ENCODE data around the gene RRP8. TPM values are rescaled to one million over a fixed set of nuclear protein-coding genes. Genes with fewer than 3 reads are reported as not detected.

RRP8 gene
- total RNA-seq, 2 experiments from 2014 or later = 26.4 to 33.6 TPM

- ChIA-PET CTCF (ENCODE audit: unreplicated experiment) (interaction anchor here (0.8 kb wide), 1 partner anchor 26 kb away, joined by 3 read pairs; no protein-coding TSS in a partner anchor), POLR2A (interaction anchor here (0.6 to 1.8 kb wide), 7 partner anchors 10 to 168 kb away, joined by 3 to 4 read pairs (median 3); partner anchors contain the start of gene TIMM10B)
- Histone ChIP-seq H3K4me1 (ENCODE audit: insufficient read depth, low read length, poor library complexity, severe bottlenecking) (peaks cover 25% of the 10 kb centered on the region), H3K9me3 (ENCODE audit: low read length) (no peaks in the 10 kb centered on the region), H3K4me3 (ENCODE audit: low read depth, low read length, poor library complexity, severe bottlenecking) (no peak overlapping the region), H2AFZ (ENCODE audit: low read length) (no peak overlapping the region), H3K27ac (ENCODE audit: low read depth, low read length, poor library complexity, severe bottlenecking) (no peak overlapping the region), H4K20me1 (ENCODE audit: insufficient read depth, low read length) (no peaks in the 10 kb centered on the region), H3K36me3 (ENCODE audit: insufficient read depth, low read length) (no peaks in the 10 kb centered on the region), H3K79me2 (ENCODE audit: insufficient read depth, low read depth, low read length) (no peaks in the 10 kb centered on the region), H3K4me2 (ENCODE audit: low read length) (no peak overlapping the region), H3K9me2 (ENCODE audit: insufficient read depth, low read length) (no peaks in the 10 kb centered on the region)
- intact Hi-C loops (cut with micrococcal nuclease; ENCODE audit: unreplicated experiment) = no loop called here
- TF ChIP-seq EZH2phosphoT487 (IDR thresholded peaks at IDR 0.05; ENCODE audit: borderline replicate concordance, low read depth, low read length) (no peak), CTCF (conservative IDR thresholded peaks at IDR 0.05; ENCODE audit: low read length) (no peak)
- BruUV-seq (replicated peaks) = no TSS peak
- DNase-seq (ENCODE audit: low spot score) = no peak
Measured at GRCh38 chr11:6650104-6650503, 46.7 kb upstream of the RRP8 start.

GRCh38 chr11:6648501-6648900 lies 45.1 kb upstream of the RRP8 start:
- Histone ChIP-seq H3K9me3 (ENCODE audit: low read length) (no peaks in the 10 kb centered on the region), H3K9me2 (ENCODE audit: insufficient read depth, low read length) (no peaks in the 10 kb centered on the region), H3K4me2 (ENCODE audit: low read length) (no peak overlapping the region), H2AFZ (ENCODE audit: low read length) (no peak overlapping the region), H3K79me2 (ENCODE audit: insufficient read depth, low read depth, low read length) (no peaks in the 10 kb centered on the region), H3K4me3 (ENCODE audit: low read depth, low read length, poor library complexity, severe bottlenecking) (no peak overlapping the region), H3K36me3 (ENCODE audit: insufficient read depth, low read length) (no peaks in the 10 kb centered on the region), H3K27ac (ENCODE audit: low read depth, low read length, poor library complexity, severe bottlenecking) (no peak overlapping the region), H4K20me1 (ENCODE audit: insufficient read depth, low read length) (no peaks in the 10 kb centered on the region), H3K4me1 (ENCODE audit: insufficient read depth, low read length, poor library complexity, severe bottlenecking) (peaks cover 25% of the 10 kb centered on the region)
- POLR2A ChIA-PET = interaction anchor here (1.1 to 3.3 kb wide), 7 partner anchors 9 to 37 kb away, joined by 3 to 13 read pairs (median 4); partner anchors contain the start of genes MRPL17, TAF10 and TPP1
- CTCF ChIA-PET (ENCODE audit: unreplicated experiment) = no interaction called here
- no TSS peak for BruUV-seq (replicated peaks)
- intact Hi-C loops (cut with micrococcal nuclease; ENCODE audit: unreplicated experiment) = no loop called here
- no peak for DNase-seq (ENCODE audit: low spot score)
- TF ChIP-seq EZH2phosphoT487 (IDR thresholded peaks at IDR 0.05; ENCODE audit: borderline replicate concordance, low read depth, low read length) (no peak), CTCF (conservative IDR thresholded peaks at IDR 0.05; ENCODE audit: low read length) (no peak)

- intact Hi-C loops (cut with micrococcal nuclease; ENCODE audit: unreplicated experiment) = loop anchor here (2.0 kb wide), 1 partner anchor 35 kb away; the partner anchor contains the start of gene TAF10
- no peak overlapping the region for H3K4me3 ChIP-seq (ENCODE audit: low read depth, low read length, poor library complexity, severe bottlenecking)
Measured at GRCh38 chr11:6647836-6648235, 44.4 kb upstream of the RRP8 start.

More at GRCh38 chr11:6647836-6648235, 44.4 kb upstream of the RRP8 start:
- peaks cover 25% of the 10 kb centered on the region for H3K4me1 ChIP-seq (ENCODE audit: insufficient read depth, low read length, poor library complexity, severe bottlenecking)
- no peaks in the 10 kb centered on the region for H3K9me3 ChIP-seq (ENCODE audit: low read length)
- no peak overlapping the region for H3K27ac ChIP-seq (ENCODE audit: low read depth, low read length, poor library complexity, severe bottlenecking)
- no peak overlapping the region; the same call in 1 of the 2 replicates for H2AFZ ChIP-seq (ENCODE audit: low read length)
- H3K9me2 ChIP-seq (ENCODE audit: insufficient read depth, low read length) = no peaks in the 10 kb centered on the region
- no peaks in the 10 kb centered on the region for H3K79me2 ChIP-seq (ENCODE audit: insufficient read depth, low read depth, low read length)
- no peak overlapping the region for H3K4me2 ChIP-seq (ENCODE audit: low read length)
- BruUV-seq (replicated peaks) = no TSS peak
- ChIA-PET CTCF (ENCODE audit: unreplicated experiment) (interaction anchor here (1.2 kb wide), 1 partner anchor 36 kb away, joined by 3 read pairs; no protein-coding TSS in a partner anchor), POLR2A (interaction anchor here (0.8 to 3.3 kb wide), 8 partner anchors 9 to 36 kb away, joined by 3 to 13 read pairs (median 3); partner anchors contain the start of genes MRPL17 and TPP1)
- H3K36me3 ChIP-seq (ENCODE audit: insufficient read depth, low read length) = no peaks in the 10 kb centered on the region
- DNase-seq (ENCODE audit: low spot score) = no peak
- TF ChIP-seq EZH2phosphoT487 (IDR thresholded peaks at IDR 0.05; ENCODE audit: borderline replicate concordance, low read depth, low read length) (no peak), CTCF (conservative IDR thresholded peaks at IDR 0.05; ENCODE audit: low read length) (no peak)
- H4K20me1 ChIP-seq (ENCODE audit: insufficient read depth, low read length) = no peaks in the 10 kb centered on the region
